Thyroid gland (tissue), 4 donors: ENCODE results near the gene TCEAL3. TPM values are rescaled to one million over a fixed set of nuclear protein-coding genes. Genes with fewer than 3 reads are reported as not detected.
"Not testable (repeated sequence)": the region's sequence is repeated elsewhere in the genome, so short reads cannot be mapped to it uniquely, and the experiment has no call there.

Experiments
- DNase-seq, 2 donors: peaks; one replicate each; pipeline ENCODE4 v3.0.0-alpha.2; 2019
- H3K27ac ChIP-seq, 3 donors: fragments of 200-600 bp; sonication (generic); 1 replicate in 2 of 3; 2 replicates in 1 of 3; pipeline ENCODE4 v1.5.1; 2016 to 2019; ENCODE audit warnings: mild to moderate bottlenecking in 1 of 3, moderate library complexity in 1 of 3
- H3K27me3 ChIP-seq: fragments of 200-600 bp; sonication (generic); one replicate; pipeline ENCODE4 v1.5.1; 2019
- H3K36me3 ChIP-seq, 2 donors: fragments of 200-600 bp; sonication (generic); one replicate each; pipeline ENCODE4 v1.5.1; 2016 to 2019
- H3K4me1 ChIP-seq, 2 donors: fragments of 200-600 bp; sonication (generic); one replicate each; pipeline ENCODE4 v1.5.1; 2017 to 2019
- H3K4me3 ChIP-seq, 3 donors: fragments of 200-600 bp; sonication (generic); replicated peaks in 1 of 3; 1 replicate in 2 of 3; 2 replicates in 1 of 3; pipeline ENCODE4 v1.5.1; 2016; ENCODE audit warnings: mild to moderate bottlenecking in 1 of 3
- H3K9me3 ChIP-seq: fragments of 200-600 bp; sonication (generic); one replicate; pipeline ENCODE4 v1.5.1; 2017
- POLR2A ChIP-seq, 2 donors: fragments of 450-650 bp; IDR thresholded peaks; one replicate each; pipeline ENCODE4 v1.6.1; 2017; ENCODE audit warnings: antibody characterized with exemption in 2 of 2, mild to moderate bottlenecking in 2 of 2, moderate library complexity in 1 of 2
- WGBS, 2 donors: methylation state at CpG; one replicate each; pipeline ENCODE4 v1.1.5; 2017; 5-methylcytosine and 5-hydroxymethylcytosine counted together
- intact Hi-C: fragments of 100-400 bp; cut with DNase I; formaldehyde crosslinking; loops from one replicate; pipeline ENCODE4 v1.15.1; 2023
- total RNA-seq, 4 donors: library from RNA; depleted of rRNA; stranded (reverse); fragments of >200 nt; gene quantifications; one replicate each; pipeline ENCODE4 v1.2.3, GENCODE V29; 2016
- TF ChIP-seq, protein P1 (sequence below), 6 experiments: fragments of 200-600 bp in 3 of 6; fragments of 450-650 bp in 3 of 6; sonication (generic) in 3 of 6; IDR thresholded peaks; one replicate each; pipeline ENCODE4 v1.5.1; 2016 to 2019; ENCODE audit warnings: antibody characterized with exemption in 6 of 6, mild to moderate bottlenecking in 2 of 6, inconsistent platforms in 1 of 6, moderate library complexity in 1 of 6

TCEAL3 gene
- total RNA-seq, 4 donors from 2014 or later, result 38.1 to 61.1 (median 43.7) TPM

DNA sequence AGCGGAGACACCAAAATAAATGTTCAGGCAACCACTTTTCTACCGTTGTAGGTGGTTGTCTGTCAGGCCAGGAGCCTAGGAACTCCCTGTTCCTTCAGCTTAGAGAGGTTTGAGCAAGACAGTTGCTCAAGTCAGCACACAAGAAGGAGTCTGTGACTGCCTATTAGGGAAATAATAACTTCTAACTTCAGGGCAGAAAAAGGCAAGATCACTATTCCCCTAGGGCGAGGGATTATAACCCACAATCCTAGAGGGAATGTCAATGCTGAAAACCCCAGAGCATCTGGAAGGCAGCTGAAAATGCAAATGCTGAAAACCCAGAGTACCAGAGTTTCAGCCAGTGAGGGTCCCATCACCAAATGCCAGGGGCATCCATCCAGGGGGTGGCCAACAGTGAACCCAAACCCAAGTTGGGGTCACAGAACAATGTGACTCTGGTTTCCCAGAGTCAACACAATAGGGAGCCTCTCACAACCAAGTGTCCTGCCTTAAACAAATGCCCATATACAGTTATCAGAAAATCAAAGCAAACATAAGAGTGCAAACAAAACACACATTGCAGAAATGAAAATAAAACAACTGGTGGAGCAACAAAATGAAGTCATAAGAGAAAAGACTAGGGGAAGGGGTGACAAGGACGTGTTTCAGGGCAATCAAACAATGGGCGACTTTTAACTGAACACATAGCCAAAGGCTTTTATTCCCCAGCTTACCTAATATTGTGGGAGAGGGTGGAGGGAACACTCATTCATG, 51.1 kb downstream of the TCEAL3 start:
- H3K27me3 ChIP-seq, result no peaks in the 10 kb centered on the region
- no peak for DNase-seq
- TF ChIP-seq, protein P1, sequence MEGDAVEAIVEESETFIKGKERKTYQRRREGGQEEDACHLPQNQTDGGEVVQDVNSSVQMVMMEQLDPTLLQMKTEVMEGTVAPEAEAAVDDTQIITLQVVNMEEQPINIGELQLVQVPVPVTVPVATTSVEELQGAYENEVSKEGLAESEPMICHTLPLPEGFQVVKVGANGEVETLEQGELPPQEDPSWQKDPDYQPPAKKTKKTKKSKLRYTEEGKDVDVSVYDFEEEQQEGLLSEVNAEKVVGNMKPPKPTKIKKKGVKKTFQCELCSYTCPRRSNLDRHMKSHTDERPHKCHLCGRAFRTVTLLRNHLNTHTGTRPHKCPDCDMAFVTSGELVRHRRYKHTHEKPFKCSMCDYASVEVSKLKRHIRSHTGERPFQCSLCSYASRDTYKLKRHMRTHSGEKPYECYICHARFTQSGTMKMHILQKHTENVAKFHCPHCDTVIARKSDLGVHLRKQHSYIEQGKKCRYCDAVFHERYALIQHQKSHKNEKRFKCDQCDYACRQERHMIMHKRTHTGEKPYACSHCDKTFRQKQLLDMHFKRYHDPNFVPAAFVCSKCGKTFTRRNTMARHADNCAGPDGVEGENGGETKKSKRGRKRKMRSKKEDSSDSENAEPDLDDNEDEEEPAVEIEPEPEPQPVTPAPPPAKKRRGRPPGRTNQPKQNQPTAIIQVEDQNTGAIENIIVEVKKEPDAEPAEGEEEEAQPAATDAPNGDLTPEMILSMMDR (IDR thresholded peaks at IDR 0.05), result no peak
- no peak for TF ChIP-seq POLR2A (IDR thresholded peaks at IDR 0.05)
- H3K36me3 ChIP-seq, result no peaks in the 10 kb centered on the region
- no peak overlapping the region for H3K27ac ChIP-seq
- WGBS, 2 donors, result 79 to 85% methylated on average over 5 of the region's 5 CpGs
- no peaks in the 10 kb centered on the region for H3K9me3 ChIP-seq
- H3K4me3 ChIP-seq, result no peak overlapping the region
- intact Hi-C loops, result no loop called here
- no peaks in the 10 kb centered on the region for H3K4me1 ChIP-seq

DNA sequence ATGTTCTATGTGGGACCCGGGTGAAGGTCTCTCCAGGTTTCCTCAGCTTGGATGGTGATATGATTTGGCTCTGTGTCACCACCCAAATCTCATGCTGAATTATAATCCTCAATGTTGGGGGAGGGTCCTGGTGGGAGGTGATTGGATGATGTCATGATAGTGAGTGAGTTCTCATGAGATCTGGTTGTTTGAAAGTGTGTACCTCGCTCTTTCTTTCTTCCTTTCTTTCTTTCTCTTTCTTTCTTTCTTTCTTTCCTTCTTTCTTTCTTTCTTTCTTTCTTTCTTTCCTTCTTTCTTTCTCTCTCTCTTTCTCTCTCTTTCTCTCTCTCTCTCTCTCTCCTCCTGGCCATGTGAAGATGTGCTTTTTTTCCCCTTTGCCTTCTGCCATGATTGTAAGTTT, 51.7 kb downstream of the TCEAL3 start:
- DNase-seq, H3K27ac ChIP-seq, H3K27me3 ChIP-seq, H3K36me3 ChIP-seq, intact Hi-C loops, H3K4me3 ChIP-seq, H3K9me3 ChIP-seq, H3K4me1 ChIP-seq: not testable (repeated sequence)
- 100% methylated on average over 2 of the region's 2 CpGs for WGBS, 2 donors

Other genes with a start within 250 kb of the TCEAL3 start
- gene BEX3, start 231.4 kb upstream of the TCEAL3 start, total RNA-seq, result 100 to 1,000 TPM; 284 to 491 (median 355) TPM
- under 1 TPM; 0.33 to 0.71 (median 0.58) TPM for gene RAB40A, start 88.5 kb upstream of the TCEAL3 start, total RNA-seq
- 10 to 100 TPM; 72.0 to 91.8 (median 79.8) TPM for gene TCEAL4, start 22.4 kb upstream of the TCEAL3 start, total RNA-seq
- gene TCEAL1, start 21.0 kb downstream of the TCEAL3 start, total RNA-seq, result 10 to 100 TPM; 58.2 to 79.0 (median 65.5) TPM
- gene MORF4L2, start 78.7 kb downstream of the TCEAL3 start, total RNA-seq, result 100 to 1,000 TPM; 273 to 382 (median 361) TPM
- not detected for gene TMEM31, start 102.9 kb downstream of the TCEAL3 start, total RNA-seq
- 1 to 10 TPM in 3 of 4 donors, under 1 TPM in 1; 0.33 to 2.2 (median 1.5) TPM for gene PLP1, start 168.9 kb downstream of the TCEAL3 start, total RNA-seq
- gene RAB9B, start 224.3 kb downstream of the TCEAL3 start, total RNA-seq, result 1 to 10 TPM; 1.9 to 4.1 (median 2.9) TPM